Mucosa of gallbladder (tissue), 1 donor: ENCODE data around the gene C3AR1. TPM values are rescaled to one million over a fixed set of nuclear protein-coding genes. Genes with fewer than 3 reads are reported as not detected.
A peak's percentile ranks its signal among the peaks of the same experiment; 100 is the strongest.
"Not testable (repeated sequence)": the region's sequence is repeated elsewhere in the genome, so short reads cannot be mapped to it uniquely, and the experiment has no call there.

ENCODE experiments used
- DNase-seq: peaks from one replicate; pipeline ENCODE4 v3.0.0-alpha.2; 2020; ENCODE audit warnings: low spot score
- total RNA-seq: library from RNA; stranded (reverse); gene quantifications from one replicate; pipeline ENCODE4 v1.2.1, GENCODE V29; 2021
- donor health status: DM: no; HTN: no; CAD: no.

C3AR1 gene
- total RNA-seq, 1 donor from 2014 or later, result 20.5 TPM

DNA sequence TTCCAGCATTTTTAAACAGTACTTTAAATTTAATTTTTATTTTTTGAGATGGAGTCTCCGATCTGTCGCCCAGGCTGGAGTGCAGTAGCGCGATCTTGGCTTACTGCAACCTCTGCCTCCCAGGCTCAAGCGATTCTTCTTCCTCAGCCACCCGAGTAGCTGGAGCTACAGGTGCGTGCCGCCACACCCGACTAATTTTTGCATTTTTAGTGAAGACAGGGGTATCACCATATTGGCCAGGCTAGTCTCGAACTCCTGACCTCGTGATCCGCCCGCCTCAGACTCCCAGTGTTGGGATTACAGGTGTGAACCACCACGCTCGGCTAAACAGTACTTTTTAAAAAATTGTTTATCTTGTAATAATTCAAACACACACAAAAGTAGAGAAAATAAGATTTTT lies 37.9 kb downstream of the C3AR1 start:
- DNase-seq, result no peak

DNA sequence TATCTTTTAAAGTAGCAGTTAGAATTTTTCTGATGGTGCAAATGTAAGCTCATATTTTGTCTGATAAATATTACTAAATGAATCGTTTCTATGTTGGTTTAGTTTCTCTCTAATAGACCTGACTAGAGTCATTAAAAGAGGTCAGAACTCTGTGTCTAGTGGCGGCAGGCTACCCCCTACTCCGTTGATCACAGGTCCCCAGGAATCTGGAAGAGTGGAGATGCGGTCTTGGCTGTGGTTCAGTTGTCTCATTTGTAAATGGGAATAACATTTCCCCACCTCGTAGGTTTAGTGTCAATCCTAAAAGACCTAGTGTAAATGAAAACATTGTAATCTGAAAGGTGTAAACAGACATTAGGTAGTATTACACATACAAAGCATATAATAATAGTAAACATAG lies 38.3 kb downstream of the C3AR1 start:
- no peak for DNase-seq

DNA sequence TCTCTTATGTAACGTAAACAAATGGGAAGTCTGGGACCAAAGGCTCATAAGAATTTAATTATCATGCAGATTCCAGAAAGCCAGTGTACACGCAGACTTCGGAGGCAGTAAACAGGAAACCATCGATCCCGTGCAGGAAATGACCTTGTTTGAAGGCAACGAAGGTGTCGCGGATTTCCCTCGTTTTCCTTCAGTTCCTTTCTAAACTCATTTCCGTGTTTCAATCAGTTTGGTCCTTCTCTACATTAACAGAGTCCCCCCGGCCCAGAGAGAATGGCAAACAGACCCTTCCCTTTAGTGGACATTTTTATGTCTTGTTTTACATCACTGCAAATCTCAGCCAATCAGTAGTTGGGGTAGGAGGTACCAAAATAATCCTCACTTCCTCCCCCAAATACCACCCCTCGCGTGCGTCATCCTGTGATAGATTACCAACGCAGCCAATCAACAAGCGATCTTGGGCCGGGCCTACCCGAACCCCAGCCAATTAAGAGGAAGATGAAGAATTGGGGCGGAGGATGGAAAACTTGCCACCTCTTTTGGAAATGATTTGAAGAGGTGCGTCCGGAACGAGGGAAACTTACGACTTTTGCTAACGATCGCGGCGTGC lies 39.8 kb downstream of the C3AR1 start:
- DNase-seq, result peak; percentile 99

GRCh38 chr12:8018666-8019581 lies 47.2 kb downstream of the C3AR1 start:
- DNase-seq, result no peak

DNA sequence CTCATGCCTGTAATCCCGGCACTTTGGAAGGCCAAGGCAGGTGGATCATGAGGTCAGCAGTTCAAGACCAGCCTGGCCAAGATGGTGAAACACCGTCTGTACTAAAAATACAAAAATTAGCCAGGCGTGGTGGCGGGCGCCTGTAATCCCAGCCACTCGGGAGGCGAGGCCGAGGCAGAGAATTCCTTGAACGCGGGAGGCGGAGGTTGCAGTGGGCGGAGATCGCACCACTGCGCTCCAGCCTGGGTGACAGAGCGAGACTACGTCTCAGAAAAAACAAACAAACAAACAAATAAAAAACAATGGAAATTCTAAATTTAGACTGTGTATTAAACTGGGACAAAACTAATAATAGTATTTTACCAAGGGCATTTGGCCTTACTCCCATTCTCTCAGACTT lies 47.9 kb downstream of the C3AR1 start:
- not testable (repeated sequence) for DNase-seq

DNA sequence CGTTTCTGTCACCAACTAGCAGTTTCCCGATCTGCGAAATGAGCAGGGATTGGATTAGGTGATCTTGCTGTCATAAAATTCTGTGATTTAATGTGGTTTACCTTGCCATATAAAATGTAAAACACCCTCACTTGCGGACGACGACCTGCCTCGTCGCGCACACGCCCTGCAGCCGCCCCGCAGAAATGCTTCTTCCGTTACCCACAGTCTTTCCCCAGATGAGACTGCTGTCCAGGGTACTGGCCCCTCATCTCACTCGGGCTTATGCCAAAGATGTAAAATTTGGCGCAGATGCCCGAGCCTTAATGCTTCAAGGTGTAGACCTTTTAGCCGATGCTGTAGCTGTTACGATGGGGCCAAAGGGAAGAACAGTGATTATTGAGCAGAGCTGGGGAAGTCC lies 51.3 kb downstream of the C3AR1 start:
- DNase-seq, result no peak

- no peak for DNase-seq
Measured at GRCh38 chr12:8012651-8013309, 53.4 kb downstream of the C3AR1 start.

DNA sequence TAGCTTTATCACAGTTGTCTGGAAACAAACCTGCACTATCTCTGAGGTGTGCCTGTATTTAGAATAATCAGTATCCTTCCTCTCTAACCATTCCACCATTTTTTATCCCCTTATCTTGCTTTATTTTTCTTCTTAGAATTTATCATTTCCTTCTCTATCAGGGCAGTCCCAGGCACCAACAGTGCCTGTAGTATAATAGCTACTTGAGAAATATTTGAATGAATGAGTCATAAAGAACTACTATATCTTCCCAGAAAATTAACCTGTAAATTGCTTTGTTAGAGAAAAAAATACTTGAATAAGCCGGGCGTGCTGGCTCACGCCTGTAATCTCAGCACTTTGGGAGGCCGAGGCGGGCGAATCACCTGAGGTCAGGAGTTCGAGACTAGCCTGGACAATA lies 54.8 kb downstream of the C3AR1 start:
- no peak for DNase-seq

Other genes starting within 250 kb of the C3AR1 start
- 1.1 TPM for gene SLC2A14, start 193.4 kb downstream of the C3AR1 start, total RNA-seq
- gene SLC2A3, start 130.2 kb downstream of the C3AR1 start, total RNA-seq, result 50.6 TPM
- 23.7 TPM for gene FOXJ2, start 33.6 kb downstream of the C3AR1 start, total RNA-seq
- gene NECAP1, start 15.9 kb upstream of the C3AR1 start, total RNA-seq, result 32.9 TPM
- gene CLEC4A, start 57.3 kb upstream of the C3AR1 start, total RNA-seq, result 1.6 TPM
- not detected for gene ZNF705A, start 90.7 kb upstream of the C3AR1 start, total RNA-seq
- 0.29 TPM for gene FAM90A1, start 161.3 kb upstream of the C3AR1 start, total RNA-seq